ENCODE measurements around the gene PIEZO2. TPM values are rescaled to one million over a fixed set of nuclear protein-coding genes. Genes with fewer than 3 reads are reported as not detected.
A peak's percentile ranks its signal among the peaks of the same experiment; 100 is the strongest.

Gene PIEZO2
- total RNA-seq, 1 donor from 2014 or later, result 5.3 TPM

DNA sequence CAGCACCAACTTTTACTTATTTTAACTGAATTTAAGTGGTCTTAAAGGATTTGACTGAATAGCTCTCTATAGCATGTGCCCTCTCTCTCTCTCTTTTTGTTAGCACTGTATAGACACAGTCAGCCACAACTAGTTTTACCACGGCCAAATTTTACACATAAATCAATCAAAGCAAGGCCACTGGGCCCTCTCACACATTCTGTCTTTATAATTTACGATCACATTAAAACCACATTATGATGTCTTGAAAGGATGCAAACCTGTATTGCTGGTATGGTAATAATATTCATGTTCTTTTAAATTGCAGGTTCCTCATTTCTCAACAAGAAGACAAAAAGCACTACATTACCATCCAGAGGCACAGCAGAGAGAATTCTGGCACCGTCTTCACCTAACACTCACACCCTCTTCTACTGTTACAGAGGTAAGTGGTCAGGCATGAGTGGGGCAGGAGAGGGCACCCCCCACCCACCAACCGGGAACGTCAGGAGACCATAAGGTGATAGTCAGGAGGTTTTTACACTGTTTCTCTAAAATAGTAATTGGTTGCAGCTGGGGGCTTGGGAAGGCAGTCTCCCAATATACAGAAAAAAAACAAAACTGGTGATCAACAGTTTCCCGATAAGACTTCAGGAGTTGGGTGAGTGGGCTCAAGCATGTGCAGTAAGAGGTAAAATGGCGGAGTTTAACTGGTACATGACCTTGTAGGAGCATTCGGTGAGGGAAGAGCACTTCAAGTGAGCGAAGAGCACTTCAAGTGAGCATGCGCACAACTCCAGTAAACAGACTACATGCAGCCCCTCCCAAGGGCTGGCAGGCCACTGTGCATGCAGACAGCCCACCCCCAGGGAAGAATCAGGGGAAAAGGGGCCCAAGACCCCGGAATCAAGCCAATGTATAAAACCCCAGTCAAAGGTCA, 296.7 kb downstream of the PIEZO2 start:
- H3K27ac Mint-ChIP-seq (ENCODE audit: unreplicated experiment), result no peak overlapping the region
- H3K9me3 Mint-ChIP-seq (ENCODE audit: unreplicated experiment), result no peaks in the 10 kb centered on the region
- peaks cover 6% of the 10 kb centered on the region for H3K27me3 ChIP-seq (ENCODE audit: insufficient read depth, low read length)
- H3K4me1 Mint-ChIP-seq (ENCODE audit: low read depth, unreplicated experiment), result no peaks in the 10 kb centered on the region
- no peaks in the 10 kb centered on the region for H3K27me3 Mint-ChIP-seq (ENCODE audit: low read depth, unreplicated experiment)
- no peaks in the 10 kb centered on the region for H3K36me3 ChIP-seq (ENCODE audit: insufficient read depth, low read length)
- DNase-seq (ENCODE audit: low read depth) (no peak), FAIRE-seq (no peak)
- no peak overlapping the region for H3K27ac ChIP-seq (ENCODE audit: low read depth, low read length)
- H3K9me3 ChIP-seq (ENCODE audit: insufficient read depth, low read depth, low read length), result no peaks in the 10 kb centered on the region
- H3K4me3 ChIP-seq (ENCODE audit: insufficient read depth, low read depth, low read length), result no peak overlapping the region
- no peaks in the 10 kb centered on the region for H4K20me1 ChIP-seq (ENCODE audit: insufficient read depth, low read length)
- H3K36me3 Mint-ChIP-seq (ENCODE audit: low read depth, unreplicated experiment), result no peaks in the 10 kb centered on the region
- H3K79me2 ChIP-seq (ENCODE audit: insufficient read depth, low read length), result no peaks in the 10 kb centered on the region
- H3K4me3 Mint-ChIP-seq (ENCODE audit: unreplicated experiment), result no peak overlapping the region
- H3K4me2 ChIP-seq (ENCODE audit: low read length), result no peak overlapping the region
- TF ChIP-seq, protein P1, sequence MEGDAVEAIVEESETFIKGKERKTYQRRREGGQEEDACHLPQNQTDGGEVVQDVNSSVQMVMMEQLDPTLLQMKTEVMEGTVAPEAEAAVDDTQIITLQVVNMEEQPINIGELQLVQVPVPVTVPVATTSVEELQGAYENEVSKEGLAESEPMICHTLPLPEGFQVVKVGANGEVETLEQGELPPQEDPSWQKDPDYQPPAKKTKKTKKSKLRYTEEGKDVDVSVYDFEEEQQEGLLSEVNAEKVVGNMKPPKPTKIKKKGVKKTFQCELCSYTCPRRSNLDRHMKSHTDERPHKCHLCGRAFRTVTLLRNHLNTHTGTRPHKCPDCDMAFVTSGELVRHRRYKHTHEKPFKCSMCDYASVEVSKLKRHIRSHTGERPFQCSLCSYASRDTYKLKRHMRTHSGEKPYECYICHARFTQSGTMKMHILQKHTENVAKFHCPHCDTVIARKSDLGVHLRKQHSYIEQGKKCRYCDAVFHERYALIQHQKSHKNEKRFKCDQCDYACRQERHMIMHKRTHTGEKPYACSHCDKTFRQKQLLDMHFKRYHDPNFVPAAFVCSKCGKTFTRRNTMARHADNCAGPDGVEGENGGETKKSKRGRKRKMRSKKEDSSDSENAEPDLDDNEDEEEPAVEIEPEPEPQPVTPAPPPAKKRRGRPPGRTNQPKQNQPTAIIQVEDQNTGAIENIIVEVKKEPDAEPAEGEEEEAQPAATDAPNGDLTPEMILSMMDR (IDR thresholded peaks at IDR 0.05; ENCODE audit: insufficient read depth, low read depth, low read length), result no peak
- no peak for TF ChIP-seq EZH2 (IDR thresholded peaks at IDR 0.05; ENCODE audit: insufficient read depth, low read length)
- H2AFZ ChIP-seq (ENCODE audit: low read depth, low read length), result no peak overlapping the region
- H3K4me1 ChIP-seq (ENCODE audit: insufficient read depth, low read length), result no peaks in the 10 kb centered on the region
- H3K9ac ChIP-seq (ENCODE audit: low read length), result no peak overlapping the region

DNA sequence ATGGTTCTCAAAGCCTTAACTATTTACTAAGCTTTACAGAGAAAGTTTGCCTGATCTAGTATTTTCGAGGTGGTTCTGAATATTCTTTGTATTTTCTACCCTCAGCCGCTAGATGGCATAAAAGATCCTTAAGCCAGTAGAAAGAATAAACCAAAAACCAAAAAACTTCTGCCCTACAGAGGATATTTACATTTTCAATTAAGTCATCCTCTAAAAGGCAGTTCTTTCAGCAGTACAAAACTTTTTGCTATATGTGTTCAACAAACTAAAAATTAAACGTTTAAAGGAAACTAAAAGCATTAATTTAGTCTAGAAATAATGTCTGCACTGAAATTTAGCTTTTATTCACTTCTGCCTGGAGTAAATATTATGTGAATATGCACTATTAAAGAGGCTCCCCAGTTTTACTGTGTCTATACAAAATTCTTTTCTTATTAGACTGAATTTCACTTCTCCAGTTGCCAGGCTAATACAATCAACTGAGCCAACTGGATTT, 297.5 kb downstream of the PIEZO2 start:
- H3K9me3 Mint-ChIP-seq (ENCODE audit: unreplicated experiment), result no peaks in the 10 kb centered on the region
- H3K4me1 Mint-ChIP-seq (ENCODE audit: low read depth, unreplicated experiment), result no peaks in the 10 kb centered on the region

More for the DNA sequence above, 297.5 kb downstream of the PIEZO2 start:
- Histone ChIP-seq H2AFZ (ENCODE audit: low read depth, low read length) (no peak overlapping the region), H3K27ac (ENCODE audit: low read depth, low read length) (no peak overlapping the region), H4K20me1 (ENCODE audit: insufficient read depth, low read length) (no peaks in the 10 kb centered on the region), H3K79me2 (ENCODE audit: insufficient read depth, low read length) (no peaks in the 10 kb centered on the region), H3K9me3 (ENCODE audit: insufficient read depth, low read depth, low read length) (no peaks in the 10 kb centered on the region), H3K27me3 (ENCODE audit: insufficient read depth, low read length) (peaks cover 6% of the 10 kb centered on the region), H3K4me2 (ENCODE audit: low read length) (no peak overlapping the region), H3K4me3 (ENCODE audit: insufficient read depth, low read depth, low read length) (no peak overlapping the region), H3K4me1 (ENCODE audit: insufficient read depth, low read length) (no peaks in the 10 kb centered on the region), H3K9ac (ENCODE audit: low read length) (no peak overlapping the region), H3K36me3 (ENCODE audit: insufficient read depth, low read length) (no peaks in the 10 kb centered on the region)
- no peaks in the 10 kb centered on the region for H3K36me3 Mint-ChIP-seq (ENCODE audit: low read depth, unreplicated experiment)
- TF ChIP-seq, protein P1 (IDR thresholded peaks at IDR 0.05; ENCODE audit: insufficient read depth, low read depth, low read length), result peak; percentile 64
- no peak for TF ChIP-seq EZH2 (IDR thresholded peaks at IDR 0.05; ENCODE audit: insufficient read depth, low read length)
- FAIRE-seq (no peak), DNase-seq (ENCODE audit: low read depth) (peak; percentile 31)
- H3K4me3 Mint-ChIP-seq (ENCODE audit: unreplicated experiment), result no peak overlapping the region
- no peaks in the 10 kb centered on the region for H3K27me3 Mint-ChIP-seq (ENCODE audit: low read depth, unreplicated experiment)
- no peak overlapping the region for H3K27ac Mint-ChIP-seq (ENCODE audit: unreplicated experiment)
